Stimulated activated CD8-positive, alpha-beta memory T cell treated with anti-CD3 and anti-CD28 coated beads, Interleukin-7, amount 100 ng/mL, for 24 hours (primary cell): Measurements from ENCODE around the gene CCDC150.
"Not testable (repeated sequence)": the region's sequence is repeated elsewhere in the genome, so short reads cannot be mapped to it uniquely, and the experiment has no call there.

Source experiments
- DNase-seq: peaks from one replicate; pipeline ENCODE4 v3.0.0-alpha.2; 2020; ENCODE audit warnings: low read depth

The CCDC150 gene

DNA sequence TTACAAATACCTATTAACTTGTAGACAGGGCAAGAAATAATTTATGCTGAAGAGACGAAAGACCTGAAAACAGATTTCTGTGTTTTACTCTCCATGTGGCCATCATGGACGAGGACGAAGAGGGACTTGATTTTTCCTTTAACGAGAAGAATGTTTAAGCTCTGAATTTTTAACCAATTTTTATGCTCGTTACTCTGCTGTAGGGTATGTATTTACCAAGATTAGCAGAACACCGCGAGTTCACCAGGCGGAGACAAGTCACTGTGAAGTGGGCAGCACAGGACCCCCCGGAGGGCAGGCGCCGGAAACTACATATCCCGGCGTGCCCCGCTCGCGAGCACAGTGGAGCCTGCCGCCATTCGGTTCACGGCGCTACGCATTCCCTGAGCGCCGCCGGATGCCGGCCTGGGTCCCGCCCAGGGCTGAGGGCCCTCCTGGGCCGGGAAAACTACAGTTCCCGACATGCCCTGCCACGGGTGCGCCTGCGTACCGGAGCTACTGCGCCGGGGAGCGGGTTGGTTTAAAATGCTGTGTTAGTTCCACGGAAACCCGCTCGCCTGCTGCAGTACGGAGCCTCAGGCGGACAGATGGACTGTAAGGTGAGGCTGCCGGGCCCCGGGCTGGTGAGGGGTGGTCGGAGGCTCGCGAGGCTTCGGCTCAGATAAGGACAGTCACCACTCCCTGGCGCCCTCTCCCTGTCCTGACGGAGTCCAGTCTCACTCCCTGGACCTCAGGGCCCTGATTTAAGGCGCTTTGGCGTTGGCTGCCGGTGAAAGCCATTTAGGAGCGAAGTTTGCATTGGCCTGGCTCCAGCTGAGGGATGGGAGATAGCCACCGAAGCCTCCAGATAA lies at the start of gene CCDC150:
TSS of gene CCDC150 (plus strand) at position 536 of the 851 bp plus-strand sequence. CDS start at position 588, 52 bp downstream.
- peak; percentile 83 for DNase-seq

DNA sequence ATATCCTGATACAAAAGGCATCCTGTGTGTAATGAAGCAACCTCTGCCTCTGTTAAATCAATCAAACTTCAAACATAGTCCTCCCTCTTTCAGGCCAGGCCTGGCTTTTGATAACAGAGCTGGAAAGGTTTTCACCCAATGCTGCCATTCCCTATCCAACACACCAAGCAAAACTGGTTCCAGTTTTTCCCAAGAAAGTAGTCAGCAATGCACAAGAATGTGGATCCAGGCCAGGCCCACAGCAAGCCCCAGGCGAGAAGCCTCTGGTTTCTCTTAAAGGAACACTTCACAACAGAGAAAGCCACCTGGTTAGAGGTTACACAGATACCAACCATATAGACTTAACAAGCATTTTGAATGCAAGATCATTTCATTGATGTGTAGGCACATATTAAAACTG lies 49.2 kb upstream of the CCDC150 start:
- no peak for DNase-seq

DNA sequence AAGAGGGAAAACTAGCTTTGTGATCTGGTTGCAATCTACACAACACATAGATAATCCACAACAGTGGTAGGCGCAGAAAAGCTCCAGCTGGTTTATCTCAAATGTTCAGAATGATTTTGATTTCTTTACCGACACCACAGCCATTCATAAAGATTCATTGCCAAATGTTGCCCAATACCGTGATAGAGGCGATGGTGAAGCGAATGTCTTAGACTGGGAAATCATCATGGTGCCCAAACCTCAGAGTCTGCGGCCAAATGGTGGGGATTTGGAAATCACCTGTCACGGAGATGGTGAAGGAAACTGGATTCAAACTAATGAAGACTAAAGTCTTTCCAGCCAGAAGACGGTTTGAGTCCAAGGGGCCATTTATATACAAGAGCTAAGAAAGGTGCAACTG lies 48.5 kb upstream of the CCDC150 start:
- DNase-seq: no peak

DNA sequence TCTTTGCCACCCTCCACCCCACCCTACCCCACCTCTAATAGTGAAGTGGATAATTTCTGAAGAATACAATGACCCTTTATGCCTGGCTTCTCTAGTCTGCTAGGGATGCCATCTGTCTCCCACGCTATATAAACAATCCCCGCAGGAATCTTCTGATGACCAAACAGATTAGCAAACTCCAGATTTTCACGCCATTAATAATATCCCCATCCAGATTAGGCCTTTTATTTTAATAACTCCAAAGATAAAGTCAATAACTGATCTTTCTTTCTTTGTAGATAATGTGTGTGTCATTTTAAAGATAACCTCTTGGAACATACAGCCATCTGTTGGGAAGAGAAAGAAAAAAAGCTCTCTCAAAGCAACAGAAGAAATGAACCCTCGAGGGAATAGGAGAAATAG lies 47.9 kb upstream of the CCDC150 start:
- DNase-seq: no peak

DNA sequence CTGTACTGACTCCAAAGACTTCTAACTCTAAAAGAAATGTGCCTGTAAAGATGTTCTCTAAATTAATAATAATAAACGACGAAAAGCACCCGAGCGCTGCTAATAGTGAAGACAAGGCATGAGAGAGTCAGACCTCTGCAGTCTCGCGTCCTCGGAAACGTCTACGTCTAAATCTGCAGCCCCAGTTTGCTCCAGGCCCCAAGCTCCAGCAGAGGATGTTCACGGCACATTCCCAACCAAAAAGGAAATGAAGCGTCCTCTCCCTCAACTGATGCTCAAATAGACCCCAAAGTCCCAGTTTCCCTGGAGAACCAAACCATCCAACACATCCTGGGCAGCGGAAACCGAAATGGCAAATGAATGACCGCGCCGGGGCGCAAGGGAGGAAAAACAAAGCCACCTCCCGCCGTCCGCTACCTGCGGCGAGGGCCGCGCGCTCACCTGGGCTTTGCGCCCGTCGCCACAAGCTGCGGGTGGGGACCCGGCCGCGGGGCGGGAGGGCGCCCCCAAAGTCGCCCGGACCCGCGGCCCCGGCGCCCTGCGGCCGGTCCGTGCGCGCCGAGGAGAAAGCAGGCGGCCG lies 47.1 kb upstream of the CCDC150 start:
- no peak for DNase-seq

GRCh38 chr2:196592911-196593881 lies 46.3 kb upstream of the CCDC150 start, which contains the start of gene HECW2:
TSS of gene HECW2 (minus strand) at chr2:196593554.
- no peak for DNase-seq

GRCh38 chr2:196594158-196594557 lies 45.4 kb upstream of the CCDC150 start:
- no peak for DNase-seq

- DNase-seq: no peak
Observed at GRCh38 chr2:196597531-196597930, 42.0 kb upstream of the CCDC150 start.

- no peak for DNase-seq
Observed at GRCh38 chr2:196598412-196598811, 41.1 kb upstream of the CCDC150 start.

GRCh38 chr2:196598846-196599245 lies 40.7 kb upstream of the CCDC150 start:
- no peak for DNase-seq

DNA sequence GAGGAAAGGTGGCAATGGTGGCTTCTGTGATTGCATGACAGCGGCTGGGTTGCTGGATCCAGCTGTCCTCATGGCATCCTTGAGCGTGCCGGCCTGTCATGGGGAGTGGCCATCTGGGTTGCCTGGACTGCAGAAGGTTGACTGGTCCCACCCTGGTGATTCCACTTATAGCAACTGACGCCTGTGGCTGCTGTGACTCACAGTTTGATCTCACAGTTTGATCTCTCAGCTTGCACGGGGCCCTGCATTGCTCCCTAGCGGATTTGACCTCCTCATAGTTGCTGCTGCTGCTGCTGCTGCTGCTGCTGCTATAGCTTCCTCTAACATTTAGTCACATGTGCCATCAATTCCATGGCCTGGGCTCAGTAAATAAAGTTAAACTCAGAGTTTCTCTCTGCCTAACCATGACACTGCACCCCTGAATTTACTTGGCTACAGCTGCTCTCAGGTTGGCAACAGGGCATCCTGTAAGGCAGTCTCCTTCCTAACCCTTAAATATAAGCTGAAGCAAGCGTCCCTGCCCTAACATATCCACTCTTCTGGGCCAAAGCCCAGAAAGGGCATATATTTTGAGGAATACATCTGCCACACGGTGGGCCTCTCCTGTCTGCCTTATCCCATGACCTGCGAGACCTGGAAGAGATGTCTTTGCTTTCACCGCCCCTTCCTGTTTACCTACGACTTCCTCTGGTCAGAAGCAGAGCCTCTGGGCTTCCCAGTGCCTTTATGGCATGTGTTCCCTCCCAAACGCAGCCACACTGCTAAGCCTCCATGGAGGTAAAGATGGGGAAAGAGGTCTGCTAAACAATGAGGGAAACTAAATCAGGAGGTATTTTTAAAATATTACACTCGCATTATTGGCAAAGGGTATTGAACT lies 37.8 kb upstream of the CCDC150 start:
- no peak for DNase-seq

GRCh38 chr2:196604196-196604595 lies 35.3 kb upstream of the CCDC150 start:
- no peak for DNase-seq

- no peak for DNase-seq
Observed at GRCh38 chr2:196606516-196606915, 33.0 kb upstream of the CCDC150 start.

DNA sequence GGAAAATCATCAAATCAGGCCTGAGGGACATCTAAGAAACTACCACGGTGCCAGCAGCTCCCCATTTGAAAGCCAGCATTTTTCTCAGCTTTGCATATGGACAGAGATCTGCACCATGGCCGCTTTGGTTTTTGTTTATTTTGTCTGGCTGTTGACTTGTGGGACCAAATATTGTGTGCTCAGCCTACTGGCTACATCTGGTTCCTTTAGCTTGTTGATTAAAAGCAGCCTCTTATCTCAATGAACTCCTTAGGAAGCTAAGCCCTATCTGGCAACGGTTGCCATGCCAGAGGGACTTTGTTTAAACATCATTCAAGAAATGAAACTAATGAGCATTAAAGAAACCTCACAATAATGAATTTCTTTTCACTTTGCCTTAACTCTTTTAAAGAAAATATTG lies 32.4 kb upstream of the CCDC150 start:
- no peak for DNase-seq

DNA sequence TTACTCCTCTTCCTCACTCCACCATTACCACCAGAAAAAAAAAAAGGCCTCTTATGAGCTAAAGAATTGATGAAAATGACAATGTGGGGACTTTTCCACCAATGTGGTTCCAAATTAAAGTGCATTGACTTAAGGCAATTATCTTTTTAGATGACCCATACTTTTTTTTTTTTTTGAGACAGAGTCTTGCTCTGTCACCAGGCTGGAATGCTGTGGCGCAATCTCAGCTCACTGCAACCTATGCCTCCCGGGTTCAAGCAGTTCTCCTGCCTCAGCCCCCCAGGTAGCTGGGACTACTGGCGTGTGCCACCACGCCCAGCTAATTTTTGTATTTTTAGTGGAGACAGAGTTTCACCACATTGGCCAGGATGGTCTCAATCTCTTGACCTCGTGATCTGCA lies 31.6 kb upstream of the CCDC150 start:
- not testable (repeated sequence) for DNase-seq

DNA sequence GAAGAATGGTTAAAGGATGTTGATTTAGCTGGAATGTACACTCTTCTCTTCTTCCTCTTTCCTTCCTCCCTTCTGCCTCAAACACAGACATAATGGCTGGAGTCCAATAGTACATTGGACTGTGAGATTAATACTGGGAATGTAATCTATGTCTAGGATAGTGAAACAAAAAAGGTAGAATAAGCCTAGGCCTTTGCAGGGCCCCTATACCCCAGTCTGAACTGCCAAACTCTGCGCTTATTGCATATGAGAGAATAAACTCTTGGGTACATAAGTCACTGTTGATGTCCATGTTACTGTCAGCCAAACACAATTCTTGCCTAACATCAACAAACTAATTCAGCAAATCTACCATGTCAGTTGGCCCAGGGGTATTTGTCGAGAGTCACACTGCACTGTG lies 29.7 kb upstream of the CCDC150 start:
- no peak for DNase-seq

- DNase-seq: no peak
Observed at GRCh38 chr2:196610796-196611195, 28.7 kb upstream of the CCDC150 start.

DNA sequence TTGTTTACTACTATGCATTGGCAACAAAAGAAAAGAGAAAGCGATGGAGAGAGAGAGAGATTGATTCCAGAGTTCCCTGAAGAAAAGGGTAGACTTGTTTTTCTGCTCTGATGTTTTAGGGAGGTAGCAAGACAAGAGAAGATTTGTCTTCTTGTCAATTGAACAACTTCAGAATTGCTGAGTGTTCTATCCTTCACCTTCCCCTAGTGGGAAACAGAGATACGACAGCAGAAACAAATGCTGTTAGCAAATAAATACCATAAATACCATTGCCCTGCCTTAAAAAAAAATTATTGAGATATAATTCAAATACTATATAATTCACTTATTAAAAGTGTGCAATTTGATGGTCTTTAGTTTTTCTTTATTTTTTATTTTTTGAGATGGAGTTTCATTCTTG lies 26.2 kb upstream of the CCDC150 start:
- DNase-seq: no peak

DNA sequence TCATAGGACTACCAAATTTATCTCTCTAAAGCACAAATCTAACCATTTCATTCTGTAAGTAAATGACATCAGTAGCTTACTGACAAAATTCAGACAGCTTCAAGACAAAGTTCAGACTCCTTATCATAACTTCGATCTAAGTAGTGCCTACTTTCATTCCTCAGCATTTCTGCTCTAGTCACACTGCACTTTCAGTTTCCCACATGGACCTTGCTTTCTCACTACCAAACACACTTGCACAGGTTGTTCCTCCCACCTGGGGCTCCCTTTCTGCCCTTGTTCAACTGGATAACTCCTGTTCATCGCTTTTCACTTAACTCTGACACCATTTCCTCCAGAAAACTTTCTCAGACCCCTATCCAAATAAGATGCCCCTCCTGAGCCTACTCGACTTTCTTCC lies 22.1 kb upstream of the CCDC150 start:
- DNase-seq: no peak

GRCh38 chr2:196618661-196619060 lies 20.9 kb upstream of the CCDC150 start:
- no peak for DNase-seq

DNA sequence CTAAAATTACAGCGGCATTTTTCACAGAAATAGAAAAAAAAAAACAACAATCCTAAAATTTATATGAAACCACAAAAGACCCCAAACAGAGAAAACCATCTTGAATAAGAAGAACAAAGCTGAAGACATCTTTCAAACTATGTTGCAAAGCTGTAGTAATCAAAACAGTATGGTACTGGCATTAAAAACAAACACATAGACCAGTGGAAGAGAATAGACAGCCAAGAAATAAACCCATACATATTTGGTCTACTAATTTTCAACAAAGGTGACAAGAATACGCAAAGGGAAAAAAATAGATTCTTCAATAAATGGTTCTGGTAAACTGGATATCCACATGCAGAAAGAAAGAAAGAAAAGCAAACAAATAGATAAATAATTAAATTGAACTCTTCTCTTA lies 9.0 kb upstream of the CCDC150 start:
- no peak for DNase-seq
